PFSK-1 (cell line): ENCODE measurements around the gene MRPL19.

Experiments
- SIN3A ChIP-seq: IDR thresholded peaks from 2 replicates; pipeline ENCODE4 v1.6.1; 2012; ENCODE audit warnings: mild to moderate bottlenecking, low read length, moderate library complexity, borderline replicate concordance; ENCODE audit not compliant: insufficient read depth
- TAF1 ChIP-seq: IDR thresholded peaks from 2 replicates; pipeline ENCODE4 v1.6.1; 2012; ENCODE audit warnings: low read length, control low read depth, borderline replicate concordance; ENCODE audit not compliant: insufficient read depth

DNA sequence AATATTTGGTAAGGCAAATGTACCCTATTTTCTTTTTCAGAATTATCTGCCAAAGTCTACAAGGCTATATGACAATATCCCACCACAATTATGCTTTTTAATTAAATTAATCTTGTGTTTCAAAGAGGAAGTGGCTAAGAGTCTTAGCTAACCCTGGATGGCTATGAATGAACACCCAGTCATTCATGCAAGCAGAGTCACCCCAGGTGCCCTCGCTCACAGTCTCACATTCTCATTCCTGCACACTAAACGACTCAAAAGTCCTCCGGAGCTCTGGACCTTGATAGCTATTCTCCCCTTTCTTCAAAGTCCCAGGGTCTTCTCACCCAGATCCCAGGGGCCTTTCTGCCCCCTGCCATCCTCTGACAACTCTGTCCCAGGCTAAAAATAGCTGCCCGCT lies 42.1 kb upstream of the MRPL19 start:
- TF ChIP-seq SIN3A, result no peak
- peak; percentile 39; the same call in 1 of the 2 replicates for TF ChIP-seq TAF1
